Activated CD8-positive, alpha-beta memory T cell treated with anti-CD3 and anti-CD28 coated beads, Interleukin-2, amount 10 ng/mL, durations not matched to agents 7 days and 5 days (primary cell): ENCODE results near the gene NRXN2. TPM values are rescaled to one million over a fixed set of nuclear protein-coding genes. Genes with fewer than 3 reads are reported as not detected.

ENCODE experiments used
- ATAC-seq: fragments of 150-1000 bp; cut with Tn5 transposase; one replicate; pipeline ENCODE4 v1.10.0; 2021; ENCODE audit warnings: moderate library complexity
- CTCF ChIA-PET: fragments of 350-600 bp; sonication (Branson Sonifier 250); formaldehyde crosslinking; loops from one replicate; lab custom pipeline; 2021; ENCODE audit warnings: antibody characterized with exemption; lab: Charles Lee
- DNase-seq: peaks from one replicate; pipeline ENCODE4 v3.0.0-alpha.2; 2020
- H3K27ac Mint-ChIP-seq: one replicate; pipeline ENCODE4 v1.8.0; 2021; ENCODE audit warnings: mild to moderate bottlenecking, mixed read lengths
- H3K27me3 Mint-ChIP-seq: one replicate; pipeline ENCODE4 v1.8.0; 2021; ENCODE audit warnings: mixed read lengths
- H3K36me3 Mint-ChIP-seq: one replicate; pipeline ENCODE4 v1.8.0; 2021; ENCODE audit warnings: mild to moderate bottlenecking, mixed read lengths
- H3K4me1 Mint-ChIP-seq: one replicate; pipeline ENCODE4 v1.8.0; 2021; ENCODE audit warnings: mixed read lengths
- H3K4me3 Mint-ChIP-seq: one replicate; pipeline ENCODE4 v1.8.0; 2021; ENCODE audit warnings: mild to moderate bottlenecking, moderate library complexity, mixed read lengths
- H3K9me3 Mint-ChIP-seq: one replicate; pipeline ENCODE4 v1.8.0; 2022; ENCODE audit warnings: low read depth, mixed read lengths
- total RNA-seq, 2 experiments: library from RNA; stranded (reverse); gene quantifications; one replicate each; pipeline ENCODE4 v1.2.3, GENCODE V29; 2021

The NRXN2 gene
- total RNA-seq, 2 experiments from 2014 or later, result 0.23 to 0.40 TPM

GRCh38 chr11:64754919-64755662, 32.1 kb upstream of the NRXN2 start:
- no peaks in the 10 kb centered on the region for H3K9me3 Mint-ChIP-seq
- ATAC-seq, result no peak

GRCh38 chr11:64754124-64754918, 31.3 kb upstream of the NRXN2 start:
- H3K4me3 Mint-ChIP-seq, result no peak overlapping the region
- H3K4me1 Mint-ChIP-seq, result peaks cover 3% of the 10 kb centered on the region
- no peak for DNase-seq
- no peaks in the 10 kb centered on the region for H3K9me3 Mint-ChIP-seq
- CTCF ChIA-PET, result interaction anchor here (1.0 kb wide), 1 partner anchor 10 kb away, joined by 3 read pairs; no protein-coding TSS in a partner anchor
- peaks cover 5% of the 10 kb centered on the region for H3K36me3 Mint-ChIP-seq
- ATAC-seq, result no peak
- no peaks in the 10 kb centered on the region for H3K27me3 Mint-ChIP-seq
- no peak overlapping the region for H3K27ac Mint-ChIP-seq

More at GRCh38 chr11:64754919-64755662, 32.1 kb upstream of the NRXN2 start:
- H3K27ac Mint-ChIP-seq, result no peak overlapping the region
- DNase-seq, result no peak
- H3K27me3 Mint-ChIP-seq, result no peaks in the 10 kb centered on the region
- H3K36me3 Mint-ChIP-seq, result peaks cover 5% of the 10 kb centered on the region
- H3K4me3 Mint-ChIP-seq, result no peak overlapping the region
- CTCF ChIA-PET, result interaction anchor here (1.0 kb wide), 1 partner anchor 9 kb away, joined by 3 read pairs; no protein-coding TSS in a partner anchor
- peaks cover 5% of the 10 kb centered on the region for H3K4me1 Mint-ChIP-seq

GRCh38 chr11:64753380-64754123, 30.6 kb upstream of the NRXN2 start:
- no peak overlapping the region for H3K27ac Mint-ChIP-seq
- H3K36me3 Mint-ChIP-seq, result peaks cover 5% of the 10 kb centered on the region
- DNase-seq (no peak), ATAC-seq (no peak)
- no peaks in the 10 kb centered on the region for H3K27me3 Mint-ChIP-seq
- CTCF ChIA-PET, result interaction anchor here (2.0 to 2.5 kb wide), 2 partner anchors 10 kb away, joined by 8 to 12 read pairs; partner anchors contain the start of gene RASGRP2
- no peaks in the 10 kb centered on the region for H3K9me3 Mint-ChIP-seq
- no peak overlapping the region for H3K4me3 Mint-ChIP-seq
- peaks cover 3% of the 10 kb centered on the region for H3K4me1 Mint-ChIP-seq

GRCh38 chr11:64753019-64753379, 30.0 kb upstream of the NRXN2 start:
- no peaks in the 10 kb centered on the region for H3K27me3 Mint-ChIP-seq
- peaks cover 5% of the 10 kb centered on the region for H3K4me1 Mint-ChIP-seq
- peaks cover 5% of the 10 kb centered on the region for H3K36me3 Mint-ChIP-seq
- no peaks in the 10 kb centered on the region for H3K9me3 Mint-ChIP-seq
- DNase-seq (no peak), ATAC-seq (no peak)
- H3K4me3 Mint-ChIP-seq, result no peak overlapping the region
- CTCF ChIA-PET, result interaction anchor here (2.0 to 2.5 kb wide), 2 partner anchors 10 to 11 kb away, joined by 8 to 12 read pairs; partner anchors contain the start of gene RASGRP2
- H3K27ac Mint-ChIP-seq, result no peak overlapping the region

GRCh38 chr11:64752175-64752970, 29.4 kb upstream of the NRXN2 start:
- DNase-seq (no peak), ATAC-seq (no peak)
- no peak overlapping the region for H3K4me3 Mint-ChIP-seq
- no peaks in the 10 kb centered on the region for H3K9me3 Mint-ChIP-seq
- CTCF ChIA-PET, result interaction anchor here (1.4 to 2.5 kb wide), 3 partner anchors 9 to 12 kb away, joined by 3 to 12 read pairs (median 8); partner anchors contain the start of gene RASGRP2
- H3K27ac Mint-ChIP-seq, result peak overlapping the region; percentile 6
- peaks cover 5% of the 10 kb centered on the region for H3K4me1 Mint-ChIP-seq
- peaks cover 5% of the 10 kb centered on the region for H3K36me3 Mint-ChIP-seq
- no peaks in the 10 kb centered on the region for H3K27me3 Mint-ChIP-seq

GRCh38 chr11:64751580-64751979, 28.6 kb upstream of the NRXN2 start:
- no peak for DNase-seq
- ATAC-seq, result no peak
- Mint-ChIP-seq H3K36me3 (peaks cover 5% of the 10 kb centered on the region), H3K27me3 (no peaks in the 10 kb centered on the region), H3K4me3 (no peak overlapping the region), H3K9me3 (no peaks in the 10 kb centered on the region), H3K27ac (no peak overlapping the region), H3K4me1 (peaks cover 6% of the 10 kb centered on the region)
- CTCF ChIA-PET, result interaction anchor here (1.4 to 2.5 kb wide), 3 partner anchors 8 to 12 kb away, joined by 3 to 12 read pairs (median 8); partner anchors contain the start of gene RASGRP2

- Mint-ChIP-seq H3K4me3 (no peak overlapping the region), H3K9me3 (no peaks in the 10 kb centered on the region), H3K27me3 (no peaks in the 10 kb centered on the region), H3K36me3 (peaks cover 5% of the 10 kb centered on the region), H3K4me1 (peaks cover 11% of the 10 kb centered on the region), H3K27ac (no peak overlapping the region)
- no peak for DNase-seq
- ATAC-seq, result no peak
- CTCF ChIA-PET, result interaction anchor here (1.2 to 2.5 kb wide), 4 partner anchors 8 to 13 kb away, joined by 3 to 12 read pairs (median 6); partner anchors contain the start of genes PYGM and RASGRP2
These were observed 28.1 kb upstream of the NRXN2 start for GRCh38 chr11:64751136-64751535.

GRCh38 chr11:64750361-64751054, 27.5 kb upstream of the NRXN2 start:
- ATAC-seq (no peak), DNase-seq (no peak)
- Mint-ChIP-seq H3K4me1 (peaks cover 12% of the 10 kb centered on the region), H3K36me3 (peaks cover 5% of the 10 kb centered on the region), H3K9me3 (no peaks in the 10 kb centered on the region), H3K27ac (no peak overlapping the region), H3K27me3 (no peaks in the 10 kb centered on the region), H3K4me3 (no peak overlapping the region)
- CTCF ChIA-PET, result interaction anchor here (0.8 to 1.2 kb wide), 2 partner anchors 9 to 14 kb away, joined by 3 to 6 read pairs; partner anchors contain the start of gene PYGM

- peaks cover 5% of the 10 kb centered on the region for H3K36me3 Mint-ChIP-seq
- peaks cover 24% of the 10 kb centered on the region for H3K4me1 Mint-ChIP-seq
- H3K27me3 Mint-ChIP-seq, result no peaks in the 10 kb centered on the region
- no peak overlapping the region for H3K4me3 Mint-ChIP-seq
- no peaks in the 10 kb centered on the region for H3K9me3 Mint-ChIP-seq
- ATAC-seq, result no peak
- no peak for DNase-seq
- CTCF ChIA-PET, result interaction anchor here (0.7 to 12.7 kb wide), 2 partner anchors 18 to 30 kb away, joined by 3 to 294 read pairs; partner anchors contain the start of genes PYGM and SF1
- peak overlapping the region; percentile 59 for H3K27ac Mint-ChIP-seq
These were observed 25.1 kb upstream of the NRXN2 start for GRCh38 chr11:64747961-64748665.

GRCh38 chr11:64746486-64746885, 23.5 kb upstream of the NRXN2 start:
- H3K4me3 Mint-ChIP-seq, result no peak overlapping the region
- peaks cover 2% of the 10 kb centered on the region for H3K36me3 Mint-ChIP-seq
- H3K27me3 Mint-ChIP-seq, result no peaks in the 10 kb centered on the region
- H3K27ac Mint-ChIP-seq, result peak overlapping the region; percentile 62
- DNase-seq (no peak), ATAC-seq (no peak)
- CTCF ChIA-PET, result interaction anchor here (1.9 to 12.7 kb wide), 3 partner anchors 10 to 30 kb away, joined by 4 to 294 read pairs (median 66); partner anchors contain the start of genes PYGM and SF1
- no peaks in the 10 kb centered on the region for H3K9me3 Mint-ChIP-seq
- peaks cover 31% of the 10 kb centered on the region for H3K4me1 Mint-ChIP-seq
